Osteoblast (primary cell): Measurements from ENCODE around the gene FYCO1. TPM values are rescaled to one million over a fixed set of nuclear protein-coding genes. Genes with fewer than 3 reads are reported as not detected.

ENCODE experiments used
- DNase-seq: peaks from one replicate; pipeline ENCODE4 v3.0.0; 2011; ENCODE audit warnings: low spot score, mixed read lengths; ENCODE audit not compliant: insufficient read length; ENCODE audit errors: missing footprints
- H2AFZ ChIP-seq: 2 replicates; pipeline ENCODE4 v1.6.0; 2011; ENCODE audit warnings: mild to moderate bottlenecking, low read length
- H3K27ac ChIP-seq: 2 replicates; pipeline ENCODE4 v1.5.1; 2011; ENCODE audit warnings: mild to moderate bottlenecking, low read depth, low read length, moderate library complexity
- H3K27me3 ChIP-seq: 2 replicates; pipeline ENCODE4 v1.6.0; 2012; ENCODE audit warnings: mild to moderate bottlenecking, control low read depth, inconsistent platforms, low read length, moderate library complexity; ENCODE audit not compliant: insufficient read depth
- H3K36me3 ChIP-seq: 2 replicates; pipeline ENCODE4 v1.5.1; 2011; ENCODE audit warnings: mild to moderate bottlenecking, low read length, control low read depth, moderate library complexity; ENCODE audit not compliant: insufficient read depth
- H3K4me1 ChIP-seq: 2 replicates; pipeline ENCODE4 v1.5.1; 2011; ENCODE audit warnings: mild to moderate bottlenecking, low read length, control low read depth, moderate library complexity; ENCODE audit not compliant: insufficient read depth
- H3K4me2 ChIP-seq: 2 replicates; pipeline ENCODE4 v1.6.0; 2011; ENCODE audit warnings: mild to moderate bottlenecking, low read length; ENCODE audit not compliant: insufficient read depth
- H3K4me3 ChIP-seq: fragments of 200-600 bp; sonication (generic); 3 replicates; pipeline ENCODE4 v1.5.1; 2012; ENCODE audit warnings: mild to moderate bottlenecking, low read length, inconsistent platforms; ENCODE audit not compliant: insufficient read depth
- H3K79me2 ChIP-seq: 2 replicates; pipeline ENCODE4 v1.6.0; 2012; ENCODE audit warnings: mild to moderate bottlenecking, low read length, control low read depth, inconsistent platforms; ENCODE audit not compliant: insufficient read depth
- H3K9me3 ChIP-seq: 2 replicates; pipeline ENCODE4 v1.5.1; 2011; ENCODE audit warnings: low read depth, low read length, control low read depth
- H4K20me1 ChIP-seq: 2 replicates; pipeline ENCODE4 v1.6.0; 2012; ENCODE audit warnings: mild to moderate bottlenecking, low read length, control low read depth; ENCODE audit not compliant: insufficient read depth
- CTCF ChIP-seq: IDR thresholded peaks from 2 replicates; pipeline ENCODE4 v1.5.1; 2011; ENCODE audit warnings: mild to moderate bottlenecking, low read depth, low read length, moderate library complexity; ENCODE audit errors: extremely low read depth
- total RNA-seq: library from RNA; depleted of rRNA; stranded (reverse); fragments of >200 nt; gene quantifications from 2 replicates; pipeline ENCODE4 v1.2.3, GENCODE V29; 2012

FYCO1 gene
- total RNA-seq, 1 donor: 25.0 TPM

- DNase-seq: no peak
Measured at GRCh38 chr3:45892161-45892560, 103.5 kb downstream of the FYCO1 start.

GRCh38 chr3:45890405-45890804 lies 105.2 kb downstream of the FYCO1 start:
- DNase-seq: no peak
- Histone ChIP-seq H4K20me1 (no peaks in the 10 kb centered on the region), H3K27me3 (peaks cover 40% of the 10 kb centered on the region), H3K79me2 (no peaks in the 10 kb centered on the region), H3K4me3 (no peak overlapping the region), H3K27ac (no peak overlapping the region), H3K36me3 (no peaks in the 10 kb centered on the region), H3K9me3 (no peaks in the 10 kb centered on the region), H2AFZ (no peak overlapping the region), H3K4me2 (no peak overlapping the region), H3K4me1 (no peaks in the 10 kb centered on the region)
- no peak for TF ChIP-seq CTCF

More at GRCh38 chr3:45892161-45892560, 103.5 kb downstream of the FYCO1 start:
- H3K9me3 ChIP-seq: no peaks in the 10 kb centered on the region
- no peaks in the 10 kb centered on the region for H4K20me1 ChIP-seq
- no peaks in the 10 kb centered on the region for H3K79me2 ChIP-seq
- TF ChIP-seq CTCF: no peak
- H2AFZ ChIP-seq: no peak overlapping the region
- H3K4me3 ChIP-seq: no peak overlapping the region
- H3K36me3 ChIP-seq: no peaks in the 10 kb centered on the region
- no peaks in the 10 kb centered on the region for H3K4me1 ChIP-seq
- no peak overlapping the region for H3K27ac ChIP-seq
- peaks cover 34% of the 10 kb centered on the region for H3K27me3 ChIP-seq
- H3K4me2 ChIP-seq: no peak overlapping the region

- DNase-seq: no peak
- no peak for TF ChIP-seq CTCF
- H3K4me3 ChIP-seq: no peak overlapping the region
- no peak overlapping the region for H3K4me2 ChIP-seq
- no peaks in the 10 kb centered on the region for H3K4me1 ChIP-seq
- H4K20me1 ChIP-seq: no peaks in the 10 kb centered on the region
- H3K9me3 ChIP-seq: no peaks in the 10 kb centered on the region
- H3K79me2 ChIP-seq: no peaks in the 10 kb centered on the region
- H3K36me3 ChIP-seq: no peaks in the 10 kb centered on the region
- no peak overlapping the region for H2AFZ ChIP-seq
- H3K27me3 ChIP-seq: peaks cover 41% of the 10 kb centered on the region
- no peak overlapping the region for H3K27ac ChIP-seq
Measured at GRCh38 chr3:45889337-45889736, 106.3 kb downstream of the FYCO1 start.

GRCh38 chr3:45887759-45888511 lies 107.7 kb downstream of the FYCO1 start:
- TF ChIP-seq CTCF: no peak
- Histone ChIP-seq H3K4me2 (no peak overlapping the region), H3K27me3 (peaks cover 40% of the 10 kb centered on the region), H3K4me3 (no peak overlapping the region), H3K79me2 (no peaks in the 10 kb centered on the region), H2AFZ (peak overlapping the region; percentile 59), H3K9me3 (no peaks in the 10 kb centered on the region), H3K27ac (no peak overlapping the region), H3K36me3 (no peaks in the 10 kb centered on the region), H3K4me1 (no peaks in the 10 kb centered on the region), H4K20me1 (no peaks in the 10 kb centered on the region)
- DNase-seq: no peak
